Measurements from ENCODE around the gene CEP295NL. TPM values are rescaled to one million over a fixed set of nuclear protein-coding genes. Genes with fewer than 3 reads are reported as not detected.

CEP295NL gene
- total RNA-seq, 1 experiment from 2014 or later: 1.5 TPM

- no peak overlapping the region for H3K27ac ChIP-seq (ENCODE audit: low read depth, low read length, poor library complexity, severe bottlenecking)
- no peaks in the 10 kb centered on the region for H3K36me3 ChIP-seq (ENCODE audit: insufficient read depth, low read length, poor library complexity, severe bottlenecking)
- no peaks in the 10 kb centered on the region for H3K9me3 ChIP-seq (ENCODE audit: low read depth, low read length, poor library complexity, severe bottlenecking)
- BruUV-seq (replicated peaks): no TSS peak
- ChIA-PET CTCF (no interaction called here), POLR2A (ENCODE audit: low non-redundant PET) (no interaction called here)
- H3K4me3 ChIP-seq (ENCODE audit: low read depth, low read length, poor library complexity, severe bottlenecking): no peak overlapping the region
- H3K27me3 ChIP-seq (replicated peaks; ENCODE audit: insufficient read depth, low read depth, low read length, poor library complexity): no peaks in the 10 kb centered on the region
- intact Hi-C loops (cut with micrococcal nuclease; ENCODE audit: unreplicated experiment): no loop called here
- TF ChIP-seq CTCF (conservative IDR thresholded peaks at IDR 0.05; ENCODE audit: low read depth, low read length): no peak
- no peak for TF ChIP-seq EZH2 (IDR thresholded peaks at IDR 0.05; ENCODE audit: borderline replicate concordance, low read depth, low read length, poor library complexity, severe bottlenecking)
- H3K4me1 ChIP-seq (ENCODE audit: insufficient read depth, low read length, poor library complexity, severe bottlenecking): no peaks in the 10 kb centered on the region
- DNase-seq (ENCODE audit: low spot score): no peak
These were observed 48.5 kb downstream of the CEP295NL start for GRCh38 chr17:78854508-78854907.

GRCh38 chr17:78853926-78854394, 49.0 kb downstream of the CEP295NL start:
- POLR2A ChIA-PET (ENCODE audit: low non-redundant PET): no interaction called here
- BruUV-seq (replicated peaks): no TSS peak
- no peak for DNase-seq (ENCODE audit: low spot score)

GRCh38 chr17:78852709-78853121, 50.3 kb downstream of the CEP295NL start:
- BruUV-seq (replicated peaks): no TSS peak
- DNase-seq (ENCODE audit: low spot score): no peak

More at GRCh38 chr17:78853926-78854394, 49.0 kb downstream of the CEP295NL start:
- TF ChIP-seq EZH2 (IDR thresholded peaks at IDR 0.05; ENCODE audit: borderline replicate concordance, low read depth, low read length, poor library complexity, severe bottlenecking): no peak
- TF ChIP-seq CTCF (conservative IDR thresholded peaks at IDR 0.05; ENCODE audit: low read depth, low read length): no peak
- intact Hi-C loops (cut with micrococcal nuclease; ENCODE audit: unreplicated experiment): no loop called here
- Histone ChIP-seq H3K36me3 (ENCODE audit: insufficient read depth, low read length, poor library complexity, severe bottlenecking) (no peaks in the 10 kb centered on the region), H3K9me3 (ENCODE audit: low read depth, low read length, poor library complexity, severe bottlenecking) (no peaks in the 10 kb centered on the region), H3K4me1 (ENCODE audit: insufficient read depth, low read length, poor library complexity, severe bottlenecking) (no peaks in the 10 kb centered on the region), H3K27me3 (replicated peaks; ENCODE audit: insufficient read depth, low read depth, low read length, poor library complexity) (no peaks in the 10 kb centered on the region), H3K27ac (ENCODE audit: low read depth, low read length, poor library complexity, severe bottlenecking) (no peak overlapping the region), H3K4me3 (ENCODE audit: low read depth, low read length, poor library complexity, severe bottlenecking) (no peak overlapping the region)
- CTCF ChIA-PET: no interaction called here

More at GRCh38 chr17:78852709-78853121, 50.3 kb downstream of the CEP295NL start:
- no peaks in the 10 kb centered on the region for H3K4me1 ChIP-seq (ENCODE audit: insufficient read depth, low read length, poor library complexity, severe bottlenecking)
- ChIA-PET POLR2A (ENCODE audit: low non-redundant PET) (no interaction called here), CTCF (interaction anchor here (0.5 kb wide), 1 partner anchor 106 kb away, joined by 6 read pairs; no protein-coding TSS in a partner anchor)
- H3K4me3 ChIP-seq (ENCODE audit: low read depth, low read length, poor library complexity, severe bottlenecking): no peak overlapping the region
- no peaks in the 10 kb centered on the region for H3K36me3 ChIP-seq (ENCODE audit: insufficient read depth, low read length, poor library complexity, severe bottlenecking)
- intact Hi-C loops (cut with micrococcal nuclease; ENCODE audit: unreplicated experiment): no loop called here
- H3K27me3 ChIP-seq (replicated peaks; ENCODE audit: insufficient read depth, low read depth, low read length, poor library complexity): no peaks in the 10 kb centered on the region
- no peak for TF ChIP-seq EZH2 (IDR thresholded peaks at IDR 0.05; ENCODE audit: borderline replicate concordance, low read depth, low read length, poor library complexity, severe bottlenecking)
- no peak for TF ChIP-seq CTCF (conservative IDR thresholded peaks at IDR 0.05; ENCODE audit: low read depth, low read length)
- no peaks in the 10 kb centered on the region for H3K9me3 ChIP-seq (ENCODE audit: low read depth, low read length, poor library complexity, severe bottlenecking)
- H3K27ac ChIP-seq (ENCODE audit: low read depth, low read length, poor library complexity, severe bottlenecking): no peak overlapping the region
